ENCODE data around the gene HPSE2. TPM values are rescaled to one million over a fixed set of nuclear protein-coding genes. Genes with fewer than 3 reads are reported as not detected.

HPSE2 gene
- polyA plus RNA-seq, 1 experiment = not detected

DNA sequence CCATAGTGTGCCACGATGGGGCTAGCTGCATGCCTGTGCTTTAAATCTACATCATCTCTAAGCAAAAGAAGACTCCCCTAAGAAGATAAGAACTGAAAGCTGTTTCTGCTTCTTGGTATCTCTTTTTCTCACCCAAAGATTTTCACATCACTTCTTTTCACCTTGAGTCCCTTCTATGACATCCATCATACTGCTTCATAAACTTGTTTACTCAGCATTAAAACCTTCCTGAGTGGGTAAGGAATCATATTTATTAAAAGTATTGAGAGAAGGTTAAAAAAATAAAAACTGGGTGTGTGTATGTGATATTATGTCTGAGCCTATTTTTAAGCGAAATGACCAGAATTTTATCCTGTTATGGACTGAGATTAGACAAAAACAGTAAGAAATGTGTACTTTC, 150.3 kb downstream of the HPSE2 start:
- POLR2A ChIA-PET = no interaction called here
- TF ChIP-seq, protein P1, sequence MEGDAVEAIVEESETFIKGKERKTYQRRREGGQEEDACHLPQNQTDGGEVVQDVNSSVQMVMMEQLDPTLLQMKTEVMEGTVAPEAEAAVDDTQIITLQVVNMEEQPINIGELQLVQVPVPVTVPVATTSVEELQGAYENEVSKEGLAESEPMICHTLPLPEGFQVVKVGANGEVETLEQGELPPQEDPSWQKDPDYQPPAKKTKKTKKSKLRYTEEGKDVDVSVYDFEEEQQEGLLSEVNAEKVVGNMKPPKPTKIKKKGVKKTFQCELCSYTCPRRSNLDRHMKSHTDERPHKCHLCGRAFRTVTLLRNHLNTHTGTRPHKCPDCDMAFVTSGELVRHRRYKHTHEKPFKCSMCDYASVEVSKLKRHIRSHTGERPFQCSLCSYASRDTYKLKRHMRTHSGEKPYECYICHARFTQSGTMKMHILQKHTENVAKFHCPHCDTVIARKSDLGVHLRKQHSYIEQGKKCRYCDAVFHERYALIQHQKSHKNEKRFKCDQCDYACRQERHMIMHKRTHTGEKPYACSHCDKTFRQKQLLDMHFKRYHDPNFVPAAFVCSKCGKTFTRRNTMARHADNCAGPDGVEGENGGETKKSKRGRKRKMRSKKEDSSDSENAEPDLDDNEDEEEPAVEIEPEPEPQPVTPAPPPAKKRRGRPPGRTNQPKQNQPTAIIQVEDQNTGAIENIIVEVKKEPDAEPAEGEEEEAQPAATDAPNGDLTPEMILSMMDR (IDR thresholded peaks at IDR 0.05; ENCODE audit: low read depth, low read length) = no peak
- no peaks in the 10 kb centered on the region for H3K27me3 ChIP-seq (ENCODE audit: control insufficient read depth, insufficient read depth, low read length)
- no peak for DNase-seq (ENCODE audit: low read depth, low spot score)
- no peaks in the 10 kb centered on the region for H3K9me3 ChIP-seq (ENCODE audit: control insufficient read depth, insufficient read depth, low read length)
- H3K27ac ChIP-seq (ENCODE audit: low read depth, low read length) = no peak overlapping the region
- H3K4me3 ChIP-seq (ENCODE audit: low read depth, low read length) = no peak overlapping the region
- CTCF ChIA-PET = no interaction called here

DNA sequence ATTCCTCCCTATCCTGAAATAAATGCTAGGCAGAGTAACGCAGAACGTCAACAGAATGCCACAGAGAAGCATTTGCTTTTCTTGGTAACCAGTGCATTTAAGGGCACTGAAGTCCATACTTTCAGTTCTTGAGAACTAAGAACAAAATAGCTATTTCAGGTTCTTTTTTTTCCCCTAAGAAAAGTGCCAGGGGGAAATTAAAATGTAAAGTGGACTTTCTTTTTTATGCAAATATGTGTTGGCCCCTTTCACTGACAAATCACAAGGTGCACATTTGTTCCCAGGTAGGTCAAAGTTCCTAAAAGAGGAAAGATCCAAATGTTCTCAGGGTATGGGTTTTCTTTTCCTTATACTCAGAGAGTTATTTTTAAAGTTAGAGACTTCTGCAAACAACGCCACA, 151.5 kb downstream of the HPSE2 start:
- no peak overlapping the region for H3K4me3 ChIP-seq (ENCODE audit: low read depth, low read length)
- DNase-seq (ENCODE audit: low read depth, low spot score) = no peak
- ChIA-PET CTCF (no interaction called here), POLR2A (no interaction called here)
- TF ChIP-seq, protein P1 (IDR thresholded peaks at IDR 0.05; ENCODE audit: low read depth, low read length) = no peak
- H3K9me3 ChIP-seq (ENCODE audit: control insufficient read depth, insufficient read depth, low read length) = no peaks in the 10 kb centered on the region
- no peaks in the 10 kb centered on the region for H3K27me3 ChIP-seq (ENCODE audit: control insufficient read depth, insufficient read depth, low read length)
- no peak overlapping the region for H3K27ac ChIP-seq (ENCODE audit: low read depth, low read length)

DNA sequence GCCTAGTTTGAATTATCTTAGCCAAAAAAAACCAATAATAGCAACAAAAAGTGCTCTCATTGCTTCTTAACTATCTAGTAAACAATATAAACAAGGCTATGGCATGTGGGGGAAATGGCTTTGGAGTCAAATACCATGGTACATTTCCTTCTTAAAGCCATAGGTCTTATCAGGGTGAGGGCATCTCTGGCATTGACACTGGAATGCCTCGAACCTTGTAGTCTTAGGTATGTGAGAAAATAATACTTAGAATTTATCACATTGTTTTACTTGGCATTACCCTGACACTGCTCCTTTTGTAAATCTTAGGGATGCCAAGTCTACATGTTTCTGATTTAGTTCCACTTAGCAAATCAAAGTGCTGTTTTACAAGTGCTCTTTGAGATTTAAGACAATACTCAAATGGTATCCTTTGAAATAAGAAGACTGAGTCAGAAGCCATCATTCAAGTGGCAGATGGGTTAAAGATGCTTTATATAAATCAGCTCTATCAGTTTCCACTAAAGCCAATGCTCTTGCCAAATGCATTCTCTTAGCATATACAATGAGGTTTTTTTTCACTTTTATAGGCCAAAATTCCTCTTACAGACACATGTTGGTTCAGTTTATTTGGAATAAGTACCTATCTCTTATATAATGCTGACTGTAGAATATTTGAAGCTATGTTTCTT, 155.2 kb downstream of the HPSE2 start:
- CTCF ChIA-PET = no interaction called here
- DNase-seq (ENCODE audit: low read depth, low spot score) = no peak
- H3K27ac ChIP-seq (ENCODE audit: low read depth, low read length) = no peak overlapping the region
- H3K4me3 ChIP-seq (ENCODE audit: low read depth, low read length) = no peak overlapping the region
- no peaks in the 10 kb centered on the region for H3K9me3 ChIP-seq (ENCODE audit: control insufficient read depth, insufficient read depth, low read length)
- TF ChIP-seq, protein P1 (IDR thresholded peaks at IDR 0.05; ENCODE audit: low read depth, low read length) = no peak
- POLR2A ChIA-PET = no interaction called here
- no peaks in the 10 kb centered on the region for H3K27me3 ChIP-seq (ENCODE audit: control insufficient read depth, insufficient read depth, low read length)

DNA sequence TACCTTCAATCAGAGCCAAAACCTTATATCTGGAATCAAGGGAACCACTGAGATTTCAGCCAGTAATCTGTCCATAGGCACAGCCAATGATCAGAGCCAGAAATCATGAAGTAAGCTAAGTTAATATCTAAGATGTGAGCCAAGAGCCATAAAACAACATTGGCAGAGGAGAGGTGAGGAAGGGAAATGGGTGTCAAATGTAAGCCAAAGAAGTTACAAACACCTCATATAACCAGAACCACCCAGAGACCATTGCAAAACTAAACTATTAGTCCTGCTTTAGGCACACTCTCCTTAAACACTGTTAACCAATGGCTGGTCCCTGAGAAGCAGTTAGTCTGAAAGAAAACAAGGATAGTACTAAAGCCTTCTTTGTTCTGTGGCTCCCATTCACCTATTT, 173.1 kb downstream of the HPSE2 start:
- no peak for DNase-seq (ENCODE audit: low read depth, low spot score)
- H3K27ac ChIP-seq (ENCODE audit: low read depth, low read length) = no peak overlapping the region
- ChIA-PET CTCF (no interaction called here), POLR2A (no interaction called here)
- TF ChIP-seq, protein P1 (IDR thresholded peaks at IDR 0.05; ENCODE audit: low read depth, low read length) = no peak
- no peak overlapping the region for H3K4me3 ChIP-seq (ENCODE audit: low read depth, low read length)
- H3K9me3 ChIP-seq (ENCODE audit: control insufficient read depth, insufficient read depth, low read length) = no peaks in the 10 kb centered on the region
- H3K27me3 ChIP-seq (ENCODE audit: control insufficient read depth, insufficient read depth, low read length) = no peaks in the 10 kb centered on the region

DNA sequence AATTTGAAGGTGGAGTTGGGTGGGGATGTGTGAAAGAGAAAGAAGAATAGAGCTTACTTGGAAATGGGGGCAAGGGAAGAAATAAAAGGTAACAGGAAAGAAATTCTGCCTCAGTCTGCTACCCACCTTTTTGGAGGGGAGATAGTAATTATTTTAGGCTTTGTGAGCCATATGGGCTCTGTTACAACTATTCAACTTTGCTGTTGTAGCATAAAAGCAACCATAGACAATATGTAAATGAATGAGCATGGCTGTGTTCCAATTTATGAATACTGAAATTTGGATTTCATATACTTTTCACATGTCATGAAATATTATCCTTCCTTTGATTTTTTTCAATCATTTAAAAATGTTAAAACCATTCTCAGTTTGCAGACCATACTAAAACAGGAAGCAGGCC, 176.9 kb downstream of the HPSE2 start:
- Histone ChIP-seq H3K27ac (ENCODE audit: low read depth, low read length) (no peak overlapping the region), H3K4me3 (ENCODE audit: low read depth, low read length) (no peak overlapping the region), H3K9me3 (ENCODE audit: control insufficient read depth, insufficient read depth, low read length) (no peaks in the 10 kb centered on the region), H3K27me3 (ENCODE audit: control insufficient read depth, insufficient read depth, low read length) (no peaks in the 10 kb centered on the region)
- ChIA-PET CTCF (interaction anchor here (1.7 kb wide), 1 partner anchor 16 kb away, joined by 3 read pairs; no protein-coding TSS in a partner anchor), POLR2A (no interaction called here)
- TF ChIP-seq, protein P1 (IDR thresholded peaks at IDR 0.05; ENCODE audit: low read depth, low read length) = no peak
- DNase-seq (ENCODE audit: low read depth, low spot score) = no peak

Measured in AG04450 (cell line).